WERI-Rb-1 (cell line): Measurements from ENCODE around the gene TTC23.

ENCODE experiments used
- DNase-seq: peaks from one replicate; pipeline ENCODE4 v3.0.0-alpha.2; 2020
- H3K27ac ChIP-seq: fragments of 250-450 bp; sonication (Bioruptor Pico); 2 replicates; pipeline ENCODE4 v1.5.1; 2020; ENCODE audit warnings: mild to moderate bottlenecking, moderate library complexity
- H3K27me3 ChIP-seq: fragments of 250-450 bp; sonication (Bioruptor Pico); 2 replicates; pipeline ENCODE4 v1.5.1; 2021; ENCODE audit warnings: mild to moderate bottlenecking, low read depth, moderate library complexity; ENCODE audit not compliant: insufficient read depth, severe bottlenecking
- H3K36me3 ChIP-seq: fragments of 250-450 bp; sonication (Bioruptor Pico); 2 replicates; pipeline ENCODE4 v1.5.1; 2020; ENCODE audit warnings: mild to moderate bottlenecking, moderate library complexity
- H3K4me3 ChIP-seq: 2 replicates; pipeline ENCODE4 v1.5.1; 2011; ENCODE audit warnings: low read depth, mild to moderate bottlenecking, control low read depth, low read length
- H3K9me3 ChIP-seq: fragments of 250-450 bp; sonication (Bioruptor Pico); 2 replicates; pipeline ENCODE4 v1.5.1; 2021; ENCODE audit warnings: mild to moderate bottlenecking, moderate library complexity; ENCODE audit not compliant: severe bottlenecking
- CTCF ChIP-seq: IDR thresholded peaks from 2 replicates; pipeline ENCODE4 v1.5.1; 2011; ENCODE audit warnings: low read depth, mild to moderate bottlenecking, control low read depth, inconsistent platforms, low read length

TTC23 gene

GRCh38 chr15:99102332-99103235, 146.8 kb downstream of the TTC23 start:
- DNase-seq, result no peak
- TF ChIP-seq CTCF, result no peak
- Histone ChIP-seq H3K9me3 (no peaks in the 10 kb centered on the region), H3K36me3 (peaks cover 3% of the 10 kb centered on the region; the same call in 1 of the 2 replicates), H3K27me3 (peaks cover 7% of the 10 kb centered on the region), H3K4me3 (no peak overlapping the region), H3K27ac (no peak overlapping the region)

GRCh38 chr15:99101501-99101900, 147.9 kb downstream of the TTC23 start:
- Histone ChIP-seq H3K27ac (no peak overlapping the region), H3K36me3 (no peaks in the 10 kb centered on the region), H3K27me3 (peaks cover 7% of the 10 kb centered on the region), H3K4me3 (no peak overlapping the region), H3K9me3 (no peaks in the 10 kb centered on the region)
- DNase-seq, result no peak
- no peak for TF ChIP-seq CTCF

GRCh38 chr15:99100245-99101173, 148.9 kb downstream of the TTC23 start:
- Histone ChIP-seq H3K9me3 (no peaks in the 10 kb centered on the region), H3K27ac (no peak overlapping the region), H3K36me3 (no peaks in the 10 kb centered on the region), H3K27me3 (peaks cover 7% of the 10 kb centered on the region), H3K4me3 (peak overlapping the region; percentile 53)
- TF ChIP-seq CTCF, result peak; percentile 89
- peak; percentile 85 for DNase-seq

- Histone ChIP-seq H3K36me3 (no peaks in the 10 kb centered on the region), H3K9me3 (no peaks in the 10 kb centered on the region), H3K27ac (no peak overlapping the region), H3K4me3 (no peak overlapping the region), H3K27me3 (peaks cover 7% of the 10 kb centered on the region)
- no peak for TF ChIP-seq CTCF
- DNase-seq, result no peak
Observed at GRCh38 chr15:99099661-99100060, 149.7 kb downstream of the TTC23 start.

- no peak for TF ChIP-seq CTCF
- Histone ChIP-seq H3K4me3 (no peak overlapping the region), H3K27ac (no peak overlapping the region), H3K9me3 (no peaks in the 10 kb centered on the region), H3K27me3 (peaks cover 7% of the 10 kb centered on the region), H3K36me3 (no peaks in the 10 kb centered on the region)
- no peak for DNase-seq
Observed at GRCh38 chr15:99098991-99099390, 150.4 kb downstream of the TTC23 start.
